Measurements from ENCODE around the gene SLC36A2.

Gene SLC36A2

GRCh38 chr5:151281001-151281639, 66.2 kb downstream of the SLC36A2 start:
- DNase-seq: no peak

DNA sequence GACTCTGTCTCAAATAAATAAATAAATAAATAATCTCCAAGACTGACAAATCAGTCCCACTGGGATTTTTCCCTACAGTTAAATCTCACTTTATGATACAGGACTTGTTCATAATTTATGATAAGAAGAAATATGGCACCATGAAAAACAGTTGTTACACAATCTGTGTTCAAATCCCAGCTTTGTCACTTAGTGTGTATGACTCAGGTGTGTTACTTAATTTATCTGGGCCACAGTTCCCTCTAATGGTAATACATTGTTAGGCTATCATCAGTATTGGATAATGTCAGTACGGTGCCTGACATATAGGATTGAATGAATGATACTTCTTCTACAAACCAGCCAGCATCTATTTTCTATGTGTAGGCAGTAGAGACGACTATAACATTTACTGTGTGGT, 66.9 kb downstream of the SLC36A2 start:
- DNase-seq: no peak

DNA sequence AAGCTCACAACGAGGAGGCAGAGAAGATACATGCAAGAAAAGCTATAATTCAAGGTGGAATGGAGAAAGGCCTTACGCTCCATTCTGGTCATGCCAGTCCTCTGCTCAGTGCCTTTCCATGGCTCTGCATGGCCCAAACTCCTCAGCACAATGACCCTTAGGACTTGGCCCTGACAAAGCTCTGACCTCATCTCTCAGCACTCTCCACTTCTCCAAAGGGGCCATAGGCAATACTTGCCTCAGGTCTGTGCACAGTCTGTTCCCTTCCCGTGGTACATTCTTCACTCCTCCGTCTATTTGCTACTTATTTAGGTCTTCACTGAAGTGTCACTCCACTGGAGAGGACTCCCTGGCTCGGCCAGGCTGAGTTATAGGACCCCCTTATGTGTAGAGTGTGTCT, 68.5 kb downstream of the SLC36A2 start:
- DNase-seq: no peak

DNA sequence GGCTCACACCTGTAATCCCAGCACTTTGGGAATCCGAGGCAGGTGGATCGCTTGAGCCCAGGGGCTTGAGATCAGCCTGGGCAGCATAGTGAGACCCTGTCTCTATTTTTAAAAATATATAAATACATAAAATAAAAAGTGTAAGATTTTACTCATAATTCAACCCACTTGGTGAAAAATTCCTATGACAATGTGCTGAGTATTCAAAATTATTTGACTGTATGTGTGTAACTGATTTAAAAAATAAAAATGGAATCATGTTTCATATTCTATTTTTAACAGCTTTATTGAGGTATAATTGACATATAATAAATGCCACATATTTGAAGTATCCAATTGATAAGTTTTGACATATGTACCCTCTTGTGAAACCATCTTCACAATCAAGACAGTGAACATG, 71.6 kb downstream of the SLC36A2 start:
- DNase-seq: no peak

- DNase-seq: no peak
These were observed 72.7 kb downstream of the SLC36A2 start for GRCh38 chr5:151274666-151275065.

DNA sequence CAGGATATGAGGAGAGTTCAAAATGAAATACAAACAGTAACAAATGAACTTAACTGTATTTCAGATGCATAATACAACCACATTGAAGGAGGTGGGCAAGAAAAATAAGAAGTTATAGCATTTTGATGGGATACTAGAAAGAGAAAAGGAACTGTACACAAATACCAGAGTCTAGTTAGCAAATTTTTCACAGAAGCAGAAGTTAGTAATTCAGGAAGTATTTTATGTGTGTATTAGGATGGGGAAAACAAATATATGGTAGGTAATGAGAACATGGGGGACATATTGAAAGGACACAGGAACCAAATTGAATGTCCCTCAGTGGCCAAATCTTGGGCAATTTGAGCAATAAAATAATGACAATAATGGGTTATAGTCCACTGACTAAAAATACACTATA, 76.0 kb downstream of the SLC36A2 start:
- no peak for DNase-seq

DNA sequence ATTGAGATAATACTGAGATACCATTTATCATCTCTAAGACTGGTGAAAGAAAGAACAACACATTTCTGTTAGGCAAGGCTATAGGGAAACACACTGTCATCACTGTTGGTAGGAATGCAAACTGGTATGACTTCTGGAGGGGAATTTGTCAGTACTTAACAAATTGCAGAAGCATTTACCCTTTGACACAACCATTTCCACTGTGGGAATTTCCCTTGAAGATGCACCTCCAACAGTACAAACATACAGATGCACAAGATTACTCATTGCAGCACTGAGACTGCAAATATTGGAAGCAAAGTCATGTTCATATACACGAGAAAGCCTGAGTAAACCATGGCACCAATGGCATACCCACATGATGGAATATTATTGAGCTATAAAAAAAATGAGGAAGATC, 76.8 kb downstream of the SLC36A2 start:
- DNase-seq: no peak

DNA sequence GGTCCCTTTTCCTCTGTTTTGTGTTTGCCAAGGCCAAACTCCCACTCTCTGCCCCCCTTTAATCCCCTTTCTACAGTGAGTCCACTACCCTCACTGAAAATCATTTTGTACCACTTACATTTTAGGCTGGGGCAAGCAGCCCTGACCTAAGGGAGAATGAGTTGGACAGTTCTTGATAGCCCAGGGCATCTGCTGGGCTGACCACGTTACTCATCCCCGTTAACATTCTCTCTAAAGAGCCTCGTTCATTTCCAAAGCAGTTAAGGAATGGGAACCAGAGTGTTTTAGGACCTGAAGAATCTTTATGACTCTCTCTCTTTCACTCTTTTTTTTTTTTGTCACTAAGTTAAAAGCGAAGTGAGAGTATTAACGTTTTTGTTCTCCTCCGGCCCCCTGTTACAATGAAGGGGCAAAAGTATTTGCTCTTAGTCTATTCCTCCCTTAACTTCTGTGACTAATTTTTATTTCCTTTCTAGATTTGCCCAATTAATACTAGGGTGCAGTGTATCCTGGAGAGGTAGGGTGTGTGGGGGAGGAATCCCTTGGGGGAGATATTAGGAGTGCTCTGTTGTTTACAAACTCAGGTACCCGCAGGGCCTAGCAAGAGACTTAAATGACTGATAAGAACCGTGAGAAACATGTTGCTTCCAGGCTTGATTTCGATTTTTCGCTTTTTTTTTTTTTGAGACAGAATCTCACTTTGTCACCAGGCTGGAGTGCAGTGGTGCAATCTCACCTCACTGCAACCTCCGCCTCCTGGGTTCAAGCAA, 79.7 kb downstream of the SLC36A2 start:
- no peak for DNase-seq

Data from activated naive CD4-positive, alpha-beta T cell (primary cell).